Activated CD4-positive, alpha-beta T cell treated with anti-CD3 and anti-CD28 coated beads for 4 hours (primary cell): ENCODE measurements around the gene HSP90AB1.

Experiments used
- DNase-seq, 2 donors: peaks; one replicate each; pipeline ENCODE4 v3.0.0-alpha.2; 2020

HSP90AB1 gene

GRCh38 chr6:44269921-44270525, 23.1 kb downstream of the HSP90AB1 start, which contains the start of gene TMEM151B:
TSS of gene TMEM151B (plus strand) at chr6:44270450. CDS start at chr6:44270743, 293 bp downstream.
- no peak for DNase-seq

GRCh38 chr6:44270526-44271405, 23.9 kb downstream of the HSP90AB1 start:
- DNase-seq = no peak

GRCh38 chr6:44271406-44271723, 24.5 kb downstream of the HSP90AB1 start:
- no peak for DNase-seq

GRCh38 chr6:44271914-44272313, 25.0 kb downstream of the HSP90AB1 start:
- DNase-seq = no peak

GRCh38 chr6:44272529-44272928, 25.6 kb downstream of the HSP90AB1 start:
- no peak for DNase-seq

GRCh38 chr6:44272999-44273566, 26.2 kb downstream of the HSP90AB1 start:
- no peak for DNase-seq

GRCh38 chr6:44273617-44274016, 26.7 kb downstream of the HSP90AB1 start:
- DNase-seq = no peak

GRCh38 chr6:44275271-44275748, 28.4 kb downstream of the HSP90AB1 start:
- no peak for DNase-seq

- DNase-seq = peak in 1 of 2 donors; percentile 29
Observed at GRCh38 chr6:44275749-44276648, 29.1 kb downstream of the HSP90AB1 start.

- no peak for DNase-seq
Observed at GRCh38 chr6:44276667-44277640, 30.1 kb downstream of the HSP90AB1 start.

GRCh38 chr6:44277763-44278162, 30.9 kb downstream of the HSP90AB1 start:
- DNase-seq = no peak

GRCh38 chr6:44278315-44278714, 31.4 kb downstream of the HSP90AB1 start:
- DNase-seq = no peak

- DNase-seq = no peak
Observed at GRCh38 chr6:44278774-44279697, 32.1 kb downstream of the HSP90AB1 start.

GRCh38 chr6:44284121-44284520, 37.2 kb downstream of the HSP90AB1 start:
- no peak for DNase-seq

GRCh38 chr6:44284867-44285266, 38.0 kb downstream of the HSP90AB1 start:
- DNase-seq = no peak

GRCh38 chr6:44285552-44286284, 38.8 kb downstream of the HSP90AB1 start:
- no peak for DNase-seq

- DNase-seq = no peak
Observed at GRCh38 chr6:44286285-44286565, 39.3 kb downstream of the HSP90AB1 start.

GRCh38 chr6:44286747-44287146, 39.8 kb downstream of the HSP90AB1 start:
- no peak for DNase-seq

- no peak for DNase-seq
Observed at GRCh38 chr6:44289726-44290260, 42.9 kb downstream of the HSP90AB1 start.

- no peak for DNase-seq
Observed at GRCh38 chr6:44291841-44292240, 44.9 kb downstream of the HSP90AB1 start.
